Measurements from ENCODE around the gene FRMPD2. TPM values are rescaled to one million over a fixed set of nuclear protein-coding genes. Genes with fewer than 3 reads are reported as not detected.

FRMPD2 gene
- total RNA-seq, 2 experiments from 2014 or later: not detected

- no peak overlapping the region for H3K27ac ChIP-seq (ENCODE audit: low read depth in 1 of 2, low read length in 2 of 2)
- intact Hi-C loops (cut with DNase I, micrococcal nuclease): loop anchor here in 1 of 2 experiments (2.0 kb wide), 1 partner anchor 14 kb away; no protein-coding TSS in a partner anchor
- Mint-ChIP-seq H3K4me1 (ENCODE audit: low read depth) (no peaks in the 10 kb centered on the region), H3K27ac (no peak overlapping the region), H3K27me3 (no peaks in the 10 kb centered on the region), H3K36me3 (ENCODE audit: low read depth) (no peaks in the 10 kb centered on the region), H3K9me3 (no peaks in the 10 kb centered on the region), H3K4me3 (no peak overlapping the region)
- no peaks in the 10 kb centered on the region for H3K36me3 ChIP-seq (ENCODE audit: insufficient read depth, low read length)
- ChIA-PET POLR2A (no interaction called here), CTCF (interaction anchor here (1.0 kb wide), 1 partner anchor 11 kb away, joined by 3 read pairs; no protein-coding TSS in a partner anchor)
- no peaks in the 10 kb centered on the region for H3K27me3 ChIP-seq (ENCODE audit: control insufficient read depth in 1 of 2, insufficient read depth in 2 of 2, low read length in 2 of 2)
- no peak overlapping the region for H3K4me3 ChIP-seq (ENCODE audit: low read length)
- ATAC-seq (ENCODE audit: poor library complexity) (no peak), DNase-seq (no peak)
- no peaks in the 10 kb centered on the region for H3K4me1 ChIP-seq (ENCODE audit: insufficient read depth, low read length)
- no peaks in the 10 kb centered on the region for H3K9me3 ChIP-seq (ENCODE audit: control insufficient read depth in 1 of 2, insufficient read depth in 1 of 2, low read length in 2 of 2)
- TF ChIP-seq, protein P1, sequence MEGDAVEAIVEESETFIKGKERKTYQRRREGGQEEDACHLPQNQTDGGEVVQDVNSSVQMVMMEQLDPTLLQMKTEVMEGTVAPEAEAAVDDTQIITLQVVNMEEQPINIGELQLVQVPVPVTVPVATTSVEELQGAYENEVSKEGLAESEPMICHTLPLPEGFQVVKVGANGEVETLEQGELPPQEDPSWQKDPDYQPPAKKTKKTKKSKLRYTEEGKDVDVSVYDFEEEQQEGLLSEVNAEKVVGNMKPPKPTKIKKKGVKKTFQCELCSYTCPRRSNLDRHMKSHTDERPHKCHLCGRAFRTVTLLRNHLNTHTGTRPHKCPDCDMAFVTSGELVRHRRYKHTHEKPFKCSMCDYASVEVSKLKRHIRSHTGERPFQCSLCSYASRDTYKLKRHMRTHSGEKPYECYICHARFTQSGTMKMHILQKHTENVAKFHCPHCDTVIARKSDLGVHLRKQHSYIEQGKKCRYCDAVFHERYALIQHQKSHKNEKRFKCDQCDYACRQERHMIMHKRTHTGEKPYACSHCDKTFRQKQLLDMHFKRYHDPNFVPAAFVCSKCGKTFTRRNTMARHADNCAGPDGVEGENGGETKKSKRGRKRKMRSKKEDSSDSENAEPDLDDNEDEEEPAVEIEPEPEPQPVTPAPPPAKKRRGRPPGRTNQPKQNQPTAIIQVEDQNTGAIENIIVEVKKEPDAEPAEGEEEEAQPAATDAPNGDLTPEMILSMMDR (IDR thresholded peaks at IDR 0.05): no peak
These were observed 65.3 kb downstream of the FRMPD2 start for GRCh38 chr10:48209241-48209640.

GRCh38 chr10:48207853-48208252, 66.6 kb downstream of the FRMPD2 start:
- Mint-ChIP-seq H3K9me3 (no peaks in the 10 kb centered on the region), H3K4me1 (ENCODE audit: low read depth) (no peaks in the 10 kb centered on the region), H3K36me3 (ENCODE audit: low read depth) (no peaks in the 10 kb centered on the region), H3K27ac (no peak overlapping the region), H3K27me3 (no peaks in the 10 kb centered on the region), H3K4me3 (no peak overlapping the region)
- H3K27me3 ChIP-seq (ENCODE audit: control insufficient read depth in 1 of 2, insufficient read depth in 2 of 2, low read length in 2 of 2): no peaks in the 10 kb centered on the region
- H3K4me3 ChIP-seq (ENCODE audit: low read length): no peak overlapping the region
- no peaks in the 10 kb centered on the region for H3K36me3 ChIP-seq (ENCODE audit: insufficient read depth, low read length)
- H3K27ac ChIP-seq (ENCODE audit: low read depth in 1 of 2, low read length in 2 of 2): no peak overlapping the region
- DNase-seq (no peak), ATAC-seq (ENCODE audit: poor library complexity) (no peak)
- H3K9me3 ChIP-seq (ENCODE audit: control insufficient read depth in 1 of 2, insufficient read depth in 1 of 2, low read length in 2 of 2): no peaks in the 10 kb centered on the region
- no peaks in the 10 kb centered on the region for H3K4me1 ChIP-seq (ENCODE audit: insufficient read depth, low read length)
- CTCF ChIA-PET: no interaction called here
- POLR2A ChIA-PET: no interaction called here
- intact Hi-C loops (cut with DNase I, micrococcal nuclease): loop anchor here in 1 of 2 experiments (2.0 kb wide), 1 partner anchor 15 kb away; no protein-coding TSS in a partner anchor
- TF ChIP-seq, protein P1 (IDR thresholded peaks at IDR 0.05): no peak

GRCh38 chr10:48206482-48207250, 67.8 kb downstream of the FRMPD2 start:
- Histone ChIP-seq H3K36me3 (ENCODE audit: insufficient read depth, low read length) (no peaks in the 10 kb centered on the region), H3K27ac (ENCODE audit: low read depth in 1 of 2, low read length in 2 of 2) (no peak overlapping the region), H3K27me3 (ENCODE audit: control insufficient read depth in 1 of 2, insufficient read depth in 2 of 2, low read length in 2 of 2) (no peaks in the 10 kb centered on the region), H3K4me3 (ENCODE audit: low read length) (no peak overlapping the region), H3K4me1 (ENCODE audit: insufficient read depth, low read length) (no peaks in the 10 kb centered on the region), H3K9me3 (ENCODE audit: control insufficient read depth in 1 of 2, insufficient read depth in 1 of 2, low read length in 2 of 2) (no peaks in the 10 kb centered on the region)
- Mint-ChIP-seq H3K4me3 (no peak overlapping the region), H3K27ac (no peak overlapping the region), H3K36me3 (ENCODE audit: low read depth) (no peaks in the 10 kb centered on the region), H3K27me3 (no peaks in the 10 kb centered on the region), H3K9me3 (no peaks in the 10 kb centered on the region), H3K4me1 (ENCODE audit: low read depth) (no peaks in the 10 kb centered on the region)
- no peak for DNase-seq
- no peak for ATAC-seq (ENCODE audit: poor library complexity)
- POLR2A ChIA-PET: no interaction called here
- CTCF ChIA-PET: no interaction called here
- TF ChIP-seq, protein P1 (IDR thresholded peaks at IDR 0.05): no peak
- intact Hi-C loops (cut with DNase I, micrococcal nuclease): no loop called here

All from CD4-positive, alpha-beta T cell (primary cell).